Adrenal gland (tissue), 12 donors: ENCODE results near the gene RFC2. TPM values are rescaled to one million over a fixed set of nuclear protein-coding genes. Genes with fewer than 3 reads are reported as not detected.
A peak's percentile ranks its signal among the peaks of the same experiment; 100 is the strongest.

Experiments used
- DNase-seq, 7 donors: peaks; one replicate each; pipeline ENCODE4 v3.0.0-alpha.2; 2019 to 2020
- H3K27ac ChIP-seq, 5 donors: fragments of 200-600 bp; sonication (generic) in 4 of 5; 1 replicate in 3 of 5; 2 replicates in 2 of 5; pipeline versions ENCODE4 v1.5.1 to v1.8.0; 2016 to 2020; ENCODE audit warnings: mild to moderate bottlenecking in 1 of 5
- H3K27me3 ChIP-seq: fragments of 200-600 bp; 2 replicates; pipeline ENCODE4 v1.8.0; 2021
- H3K36me3 ChIP-seq, 2 donors: fragments of 200-600 bp; replicated peaks in 1 of 2; 1 replicate in 1 of 2; 2 replicates in 1 of 2; pipeline versions ENCODE4 v1.5.1 to v1.8.0; 2018 to 2022
- H3K4me1 ChIP-seq, 2 donors: fragments of 200-600 bp; replicated peaks in 1 of 2; 1 replicate in 1 of 2; 2 replicates in 1 of 2; pipeline versions ENCODE4 v1.5.1 to v1.8.0; 2018 to 2021
- H3K4me3 ChIP-seq, 4 donors: fragments of 200-600 bp; sonication (generic) in 3 of 4; one replicate each; pipeline ENCODE4 v1.5.1; 2016 to 2018
- H3K9me3 ChIP-seq, 3 donors: fragments of 200-600 bp; sonication (generic) in 1 of 3; replicated peaks in 1 of 3; 1 replicate in 2 of 3; 2 replicates in 1 of 3; pipeline versions ENCODE4 v1.5.1 to v1.8.0; 2016 to 2021
- POLR2A ChIP-seq, 2 donors: fragments of 450-650 bp; IDR thresholded peaks; one replicate each; pipeline ENCODE4 v1.6.1; 2017; ENCODE audit warnings: antibody characterized with exemption in 2 of 2, mild to moderate bottlenecking in 2 of 2, moderate library complexity in 1 of 2
- WGBS, 4 donors: extraction: QIAGEN DNeasy Blood & Tissue Kit in 2 of 4; methylation state at CpG; one replicate each; pipeline versions ENCODE4 v1.1.5 to v1.1.7; 2013 to 2017; 5-methylcytosine and 5-hydroxymethylcytosine counted together
- intact Hi-C, 2 donors: fragments of 100-400 bp; cut with DNase I; formaldehyde crosslinking; loops; one replicate each; pipeline versions ENCODE4 v1.14.1 to v1.15.0; 2022 to 2023
- polyA plus RNA-seq, 3 donors: library from polyadenylated mRNA; stranded (reverse); fragments of 200-250 nt in 2 of 3; fragments of 350-450 nt in 1 of 3; fragmentation: Illumina TruSeq in 1 of 3; extraction: RNeasy Lipid Tissue Mini Kit (QIAGEN cat#74804) in 1 of 3; gene quantifications; one replicate each; pipeline ENCODE4 v1.2.3, GENCODE V29; 2013 to 2014
- total RNA-seq, 9 donors: library from RNA; depleted of rRNA in 4 of 9; stranded (reverse); fragments of >200 nt in 4 of 9; fragments of 120-200 nt in 1 of 9; fragmentation: NEBNext Ultra II Directional in 1 of 9; extraction: Animal tissue kit (Norgen Biotek cat#: 25700) in 1 of 9; gene quantifications; one replicate each; pipeline versions ENCODE4 v1.1.0 to v1.2.4, GENCODE V29; 2013 to 2023
- TF ChIP-seq, protein P1 (sequence below), 6 experiments: fragments of 450-650 bp in 4 of 6; fragments of 200-600 bp in 2 of 6; sonication (generic) in 1 of 6; IDR thresholded peaks; 1 replicate in 5 of 6; 2 replicates in 1 of 6; pipeline versions ENCODE4 v1.5.1 to v1.8.0; 2016 to 2021; ENCODE audit warnings: antibody characterized with exemption in 6 of 6, mild to moderate bottlenecking in 2 of 6, moderate library complexity in 1 of 6
- donor health status: healthy with polysubstance abuse.
- donor health status: Bipolar disorder and iron deficiency.
- donor health status: DM: yes; HTN: yes; CAD: no.
- donor health status: DM: no; HTN: no; CAD: no.
- donor health status: DM: no; HTN: no; CAD: no.
- donor health status: DM: yes; HTN: yes; CAD: no.

Gene RFC2
- total and polyA plus RNA-seq, 12 donors = 9.3 to 23.2 (median 14.6) TPM

DNA sequence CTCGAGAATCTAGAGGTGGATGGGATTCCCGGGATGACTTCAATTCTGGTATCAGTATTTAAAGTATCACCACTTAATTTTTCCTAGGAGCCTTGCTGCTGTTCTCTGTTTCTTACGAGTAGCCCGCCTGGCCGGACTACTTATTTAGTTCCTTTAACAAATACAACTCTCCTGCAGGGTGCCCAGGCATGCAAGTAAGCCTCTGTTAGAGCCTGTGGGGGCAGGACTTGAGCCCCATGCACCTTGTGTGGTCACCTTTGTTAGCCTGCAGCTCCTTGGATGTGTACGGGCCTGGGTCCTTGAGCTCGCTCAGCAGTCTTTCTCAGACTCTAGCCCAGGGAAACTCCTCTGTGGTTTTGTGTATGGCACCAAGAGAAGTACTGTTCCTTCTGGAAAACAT, 63.9 kb downstream of the RFC2 start:
- Histone ChIP-seq H3K4me1 (peaks cover 25 to 34% of the 10 kb centered on the region in 2 donors), H3K4me3 (no peak overlapping the region), H3K27ac (no peak overlapping the region), H3K36me3 (peaks cover 0 to 70% of the 10 kb centered on the region in 2 donors), H3K27me3 (no peaks in the 10 kb centered on the region), H3K9me3 (no peaks in the 10 kb centered on the region)
- TF ChIP-seq POLR2A (IDR thresholded peaks at IDR 0.05) = no peak
- TF ChIP-seq, protein P1, sequence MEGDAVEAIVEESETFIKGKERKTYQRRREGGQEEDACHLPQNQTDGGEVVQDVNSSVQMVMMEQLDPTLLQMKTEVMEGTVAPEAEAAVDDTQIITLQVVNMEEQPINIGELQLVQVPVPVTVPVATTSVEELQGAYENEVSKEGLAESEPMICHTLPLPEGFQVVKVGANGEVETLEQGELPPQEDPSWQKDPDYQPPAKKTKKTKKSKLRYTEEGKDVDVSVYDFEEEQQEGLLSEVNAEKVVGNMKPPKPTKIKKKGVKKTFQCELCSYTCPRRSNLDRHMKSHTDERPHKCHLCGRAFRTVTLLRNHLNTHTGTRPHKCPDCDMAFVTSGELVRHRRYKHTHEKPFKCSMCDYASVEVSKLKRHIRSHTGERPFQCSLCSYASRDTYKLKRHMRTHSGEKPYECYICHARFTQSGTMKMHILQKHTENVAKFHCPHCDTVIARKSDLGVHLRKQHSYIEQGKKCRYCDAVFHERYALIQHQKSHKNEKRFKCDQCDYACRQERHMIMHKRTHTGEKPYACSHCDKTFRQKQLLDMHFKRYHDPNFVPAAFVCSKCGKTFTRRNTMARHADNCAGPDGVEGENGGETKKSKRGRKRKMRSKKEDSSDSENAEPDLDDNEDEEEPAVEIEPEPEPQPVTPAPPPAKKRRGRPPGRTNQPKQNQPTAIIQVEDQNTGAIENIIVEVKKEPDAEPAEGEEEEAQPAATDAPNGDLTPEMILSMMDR (IDR thresholded peaks at IDR 0.05) = no peak
- WGBS, 4 donors = 86 to 94% (median 90%) methylated on average over 7 of the region's 7 CpGs
- no peak for DNase-seq
- intact Hi-C loops = no loop called here

GRCh38 chr7:74187915-74188675, 66.1 kb downstream of the RFC2 start:
- DNase-seq = peak in 4 of 7 donors; percentile 38 to 61 (median 54)
- peaks cover 0 to 49% of the 10 kb centered on the region in 2 donors for H3K36me3 ChIP-seq
- H3K27ac ChIP-seq = peak overlapping the region in 3 of 5 donors; percentile 2 to 65 (median 35)

DNA sequence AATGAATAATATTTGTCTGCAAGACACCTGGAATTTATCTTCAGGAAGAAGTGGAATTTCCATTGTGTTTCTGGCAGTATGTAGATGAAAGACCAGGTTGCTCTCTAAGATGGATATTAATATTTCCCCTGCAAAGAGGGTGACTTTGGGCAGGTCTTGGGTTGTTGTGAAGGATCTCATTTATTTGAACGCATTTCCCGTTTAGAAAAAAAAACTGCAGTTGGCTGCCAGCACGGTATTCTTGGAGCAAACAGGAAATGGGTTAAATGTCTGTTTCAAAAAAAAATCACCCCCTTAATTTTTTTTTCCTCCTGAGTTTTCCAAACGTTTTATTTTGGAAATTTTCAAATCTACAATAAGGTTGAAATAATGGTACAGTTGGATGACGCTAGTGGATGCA, 68.6 kb downstream of the RFC2 start:
- H3K4me1 ChIP-seq = peaks cover 39 to 78% of the 10 kb centered on the region in 2 donors
- H3K27ac ChIP-seq = peak overlapping the region in 2 of 5 donors; percentile 23 to 45
- WGBS, 4 donors = 8 to 15% (median 12%) methylated on average over 5 of the region's 5 CpGs
- TF ChIP-seq, protein P1 (IDR thresholded peaks at IDR 0.05) = no peak
- TF ChIP-seq POLR2A (IDR thresholded peaks at IDR 0.05) = no peak
- no peak for DNase-seq
- H3K36me3 ChIP-seq = peaks cover 0 to 26% of the 10 kb centered on the region in 2 donors
- intact Hi-C loops = loop anchor here (5.0 to 10.0 kb wide), 3 partner anchors 91 to 121 kb away; no protein-coding TSS in a partner anchor
- no peaks in the 10 kb centered on the region for H3K9me3 ChIP-seq
- H3K27me3 ChIP-seq = no peaks in the 10 kb centered on the region
- peak overlapping the region in 1 of 4 donors; percentile 17 for H3K4me3 ChIP-seq

More at GRCh38 chr7:74187915-74188675, 66.1 kb downstream of the RFC2 start:
- H3K27me3 ChIP-seq = no peaks in the 10 kb centered on the region
- intact Hi-C loops = loop anchor here (5.0 to 10.0 kb wide), 3 partner anchors 93 to 123 kb away; no protein-coding TSS in a partner anchor
- WGBS, 4 donors = 46 to 58% (median 53%) methylated on average over 11 of the region's 11 CpGs
- H3K9me3 ChIP-seq = no peaks in the 10 kb centered on the region
- no peak overlapping the region for H3K4me3 ChIP-seq
- peaks cover 33 to 55% of the 10 kb centered on the region in 2 donors for H3K4me1 ChIP-seq
- TF ChIP-seq, protein P1 (IDR thresholded peaks at IDR 0.05) = no peak
- no peak for TF ChIP-seq POLR2A (IDR thresholded peaks at IDR 0.05)

DNA sequence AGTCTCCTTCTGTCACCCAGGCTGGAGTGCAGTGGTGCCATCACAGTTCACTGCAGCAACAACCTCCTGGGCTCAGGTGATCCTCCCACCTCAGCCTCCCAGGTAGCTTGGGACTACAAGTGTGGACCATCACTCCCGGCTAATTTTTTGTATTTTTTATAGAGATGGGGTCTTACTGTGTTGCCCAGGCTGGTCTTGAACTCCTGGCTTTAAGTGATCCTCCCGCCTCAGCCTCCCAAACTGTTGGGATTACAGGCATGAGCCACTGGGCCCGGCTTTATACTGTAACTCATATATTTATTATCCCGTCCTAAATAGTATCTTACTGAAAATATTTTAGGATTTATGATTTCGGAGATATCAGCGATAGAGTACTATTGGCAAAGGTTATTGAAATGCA, 69.2 kb downstream of the RFC2 start:
- Histone ChIP-seq H3K27me3 (no peaks in the 10 kb centered on the region), H3K4me3 (no peak overlapping the region), H3K4me1 (peaks cover 42 to 85% of the 10 kb centered on the region in 2 donors), H3K27ac (peak overlapping the region in 2 of 5 donors; percentile 23 to 45), H3K36me3 (peaks cover 0 to 20% of the 10 kb centered on the region in 2 donors), H3K9me3 (no peaks in the 10 kb centered on the region)
- TF ChIP-seq POLR2A (IDR thresholded peaks at IDR 0.05) = no peak
- TF ChIP-seq, protein P1 (IDR thresholded peaks at IDR 0.05) = no peak
- 82 to 88% (median 84%) methylated on average over 6 of the region's 6 CpGs for WGBS, 4 donors
- peak in 1 of 7 donors; percentile 8 for DNase-seq
- intact Hi-C loops = loop anchor here (5.0 to 10.0 kb wide), 3 partner anchors 90 to 120 kb away; no protein-coding TSS in a partner anchor
